Gastrocnemius medialis (tissue), 4 donors: ENCODE measurements around the gene CDC42. TPM values are rescaled to one million over a fixed set of nuclear protein-coding genes. Genes with fewer than 3 reads are reported as not detected.

Source experiments
- ATAC-seq, 2 donors: fragments of 150-250 bp; one replicate each; pipeline ENCODE4 v1.9.1; 2016
- DNase-seq, 2 donors: peaks; one replicate each; pipeline ENCODE4 v3.0.0-alpha.2; 2019
- H3K27ac ChIP-seq, 4 donors: fragments of 200-600 bp; sonication (generic); 1 replicate in 1 of 4; 2 replicates in 3 of 4; pipeline ENCODE4 v1.5.1; 2016 to 2018; ENCODE audit warnings: mild to moderate bottlenecking in 2 of 4, moderate library complexity in 1 of 4
- H3K27me3 ChIP-seq, 3 donors: fragments of 200-600 bp; sonication (generic) in 2 of 3; 1 replicate in 1 of 3; 2 replicates in 2 of 3; pipeline versions ENCODE4 v1.5.1 to v1.6.0; 2016 to 2019; ENCODE audit warnings: mild to moderate bottlenecking in 1 of 3, moderate library complexity in 1 of 3
- H3K36me3 ChIP-seq, 2 donors: fragments of 200-600 bp; sonication (generic) in 1 of 2; one replicate each; pipeline ENCODE4 v1.5.1; 2017 to 2018
- H3K4me1 ChIP-seq, 2 donors: fragments of 200-600 bp; sonication (generic) in 1 of 2; one replicate each; pipeline ENCODE4 v1.5.1; 2016 to 2017; ENCODE audit warnings: mild to moderate bottlenecking in 2 of 2
- H3K4me3 ChIP-seq, 4 donors: fragments of 200-600 bp; sonication (generic) in 3 of 4; 1 replicate in 1 of 4; 2 replicates in 3 of 4; pipeline ENCODE4 v1.5.1; 2016 to 2019; ENCODE audit warnings: mild to moderate bottlenecking in 2 of 4
- H3K9me3 ChIP-seq, 3 donors: fragments of 200-600 bp; sonication (generic) in 2 of 3; 1 replicate in 1 of 3; 2 replicates in 2 of 3; pipeline ENCODE4 v1.5.1; 2016 to 2019
- CTCF ChIP-seq, 5 experiments: fragments of 450-650 bp in 3 of 5; fragments of 200-600 bp in 2 of 5; sonication (generic) in 2 of 5; IDR thresholded peaks in 4 of 5; conservative IDR thresholded peaks in 1 of 5; 1 replicate in 4 of 5; 2 replicates in 1 of 5; pipeline ENCODE4 v1.5.1; 2016 to 2019; ENCODE audit warnings: antibody characterized with exemption in 5 of 5, mild to moderate bottlenecking in 3 of 5, moderate library complexity in 3 of 5
- POLR2A ChIP-seq, 2 donors: fragments of 450-650 bp; IDR thresholded peaks; one replicate each; pipeline ENCODE4 v1.6.1; 2017; ENCODE audit warnings: antibody characterized with exemption in 2 of 2, mild to moderate bottlenecking in 2 of 2, moderate library complexity in 2 of 2
- in situ Hi-C, 4 donors: fragments of 200-750 bp; cut with MboI; loops; one replicate each; pipeline versions ENCODE4 v1.15.0 to v1.8.0; 2017; ENCODE audit warnings: low sequenced_read_pairs in 4 of 4
- intact Hi-C: fragments of 100-400 bp; cut with DNase I; formaldehyde crosslinking; loops from one replicate; pipeline ENCODE4 v1.15.1; 2023; ENCODE audit warnings: low total_unique reads
- total RNA-seq, 4 donors: library from RNA; depleted of rRNA; stranded (reverse); fragments of >200 nt; gene quantifications; one replicate each; pipeline versions ENCODE4 v1.1.0 to v1.2.3, GENCODE V29; 2016

Gene CDC42
- total RNA-seq, 4 donors from 2014 or later, result 77.0 to 111 (median 108) TPM

DNA sequence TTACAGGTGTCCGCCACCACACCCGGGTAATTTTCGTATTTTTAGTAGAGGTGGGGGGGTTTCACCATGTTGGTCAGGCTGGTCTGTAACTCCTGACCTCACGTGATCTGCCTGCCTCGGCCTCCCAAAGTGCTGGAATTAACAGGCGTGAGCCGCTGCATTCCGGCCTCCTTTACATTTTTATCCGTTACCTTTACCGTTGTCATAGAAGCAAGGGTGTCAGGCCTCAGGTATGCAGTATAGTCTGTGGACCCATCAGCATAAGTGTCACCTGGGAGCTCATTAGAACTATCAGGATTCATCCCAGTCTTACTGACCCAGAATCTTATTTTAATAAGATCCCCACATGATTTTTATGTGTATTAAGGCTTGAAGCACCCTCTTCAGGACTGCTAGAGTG is 5.4 kb downstream of the CDC42 start:
- ATAC-seq, result no peak
- Histone ChIP-seq H3K4me1 (peaks cover 76 to 89% of the 10 kb centered on the region in 2 donors), H3K36me3 (no peaks in the 10 kb centered on the region), H3K27ac (peak overlapping the region in 3 of 4 donors; percentile 58 to 65 (median 61)), H3K9me3 (no peaks in the 10 kb centered on the region), H3K27me3 (no peaks in the 10 kb centered on the region), H3K4me3 (no peak overlapping the region)
- TF ChIP-seq POLR2A (IDR thresholded peaks at IDR 0.05) (no peak), CTCF (IDR thresholded peaks at IDR 0.05 in 4 of 5, conservative IDR thresholded peaks at IDR 0.05 in 1 of 5) (no peak)
- DNase-seq, result no peak
- in situ Hi-C loops, result no loop called here
- intact Hi-C loops, result no loop called here

DNA sequence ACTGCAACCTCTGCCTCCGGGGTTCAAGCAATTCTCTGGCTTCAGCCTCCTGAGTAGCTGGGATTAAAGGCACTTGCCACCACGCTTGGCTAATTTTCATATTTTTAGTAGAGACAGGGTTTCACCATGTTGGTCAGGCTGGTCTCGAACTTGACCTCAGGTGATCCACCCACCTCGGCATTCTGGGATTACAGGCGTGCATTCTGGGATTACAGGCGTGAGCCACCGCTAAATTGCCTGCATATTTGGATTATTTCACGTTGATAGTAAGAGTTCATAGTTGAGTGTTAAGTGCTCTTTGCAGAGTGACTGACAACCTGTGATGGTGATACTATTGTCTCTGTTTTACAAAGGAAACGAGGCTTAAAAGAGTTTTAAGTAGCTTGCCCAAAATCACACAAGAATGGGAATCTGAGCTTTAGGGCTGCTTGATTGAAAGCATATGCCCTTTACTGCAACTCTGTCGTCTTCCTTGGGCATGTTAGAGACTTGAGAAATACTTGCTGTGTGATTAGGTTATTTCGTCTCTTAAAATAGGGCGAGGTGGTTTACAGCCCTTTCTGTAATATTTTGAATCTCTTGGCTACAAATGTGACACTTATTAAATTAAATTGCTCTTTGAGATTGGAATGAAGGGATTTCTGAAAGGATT is 12.4 kb downstream of the CDC42 start:
- H3K27me3 ChIP-seq, result no peaks in the 10 kb centered on the region
- H3K36me3 ChIP-seq, result no peaks in the 10 kb centered on the region
- TF ChIP-seq POLR2A (IDR thresholded peaks at IDR 0.05) (no peak), CTCF (IDR thresholded peaks at IDR 0.05 in 4 of 5, conservative IDR thresholded peaks at IDR 0.05 in 1 of 5) (no peak)
- no peak overlapping the region for H3K4me3 ChIP-seq
- in situ Hi-C loops, result no loop called here
- peaks cover 88 to 98% of the 10 kb centered on the region in 2 donors for H3K4me1 ChIP-seq
- no peak overlapping the region for H3K27ac ChIP-seq
- H3K9me3 ChIP-seq, result no peaks in the 10 kb centered on the region
- intact Hi-C loops, result no loop called here
- DNase-seq (no peak), ATAC-seq (no peak)

DNA sequence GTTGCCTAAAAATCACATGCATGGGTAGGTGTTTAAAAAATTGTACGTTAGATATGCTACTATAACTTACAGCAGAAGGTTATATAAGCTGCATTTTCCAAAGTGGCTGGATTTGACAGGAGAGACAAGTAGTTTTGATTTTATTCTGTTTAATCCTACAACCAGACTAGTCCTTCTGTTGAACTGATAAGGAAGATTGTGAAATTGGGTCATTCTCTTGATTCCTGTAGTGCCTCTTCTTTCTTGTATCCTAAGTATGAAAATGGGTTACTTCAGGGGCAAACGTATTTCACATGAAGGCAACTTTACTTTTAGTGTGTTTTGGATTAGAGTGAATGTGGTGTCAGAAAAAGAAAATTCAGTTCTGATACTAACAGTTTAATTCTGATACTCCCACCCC is 19.0 kb downstream of the CDC42 start:
- intact Hi-C loops, result no loop called here
- Histone ChIP-seq H3K36me3 (no peaks in the 10 kb centered on the region), H3K27ac (no peak overlapping the region), H3K4me1 (peaks cover 75 to 81% of the 10 kb centered on the region in 2 donors), H3K27me3 (no peaks in the 10 kb centered on the region), H3K9me3 (no peaks in the 10 kb centered on the region), H3K4me3 (no peak overlapping the region)
- ATAC-seq (no peak), DNase-seq (no peak)
- TF ChIP-seq CTCF (IDR thresholded peaks at IDR 0.05 in 4 of 5, conservative IDR thresholded peaks at IDR 0.05 in 1 of 5) (no peak), POLR2A (IDR thresholded peaks at IDR 0.05) (no peak)
- in situ Hi-C loops, result no loop called here

DNA sequence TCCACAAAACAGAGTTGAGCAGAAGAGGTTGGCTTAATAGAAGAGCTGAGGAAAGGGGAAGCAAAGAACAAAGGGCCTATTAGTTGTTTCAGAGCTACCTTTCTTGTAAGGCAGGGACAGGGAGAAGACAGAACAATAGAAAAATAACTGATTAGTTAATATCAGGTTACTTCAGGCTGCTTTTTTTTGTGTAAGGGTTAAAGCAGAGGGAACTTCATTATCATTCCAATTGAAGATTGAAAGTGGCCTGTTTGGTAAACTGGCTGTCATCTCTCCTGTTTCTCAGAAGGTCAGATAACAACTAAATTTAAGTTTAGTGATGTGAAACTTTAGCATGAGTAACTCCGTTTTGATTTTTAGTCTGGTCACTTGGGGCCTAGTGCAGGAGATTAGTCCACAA is 22.3 kb downstream of the CDC42 start:
- H3K27me3 ChIP-seq, result no peaks in the 10 kb centered on the region
- TF ChIP-seq POLR2A (IDR thresholded peaks at IDR 0.05) (no peak), CTCF (IDR thresholded peaks at IDR 0.05 in 4 of 5, conservative IDR thresholded peaks at IDR 0.05 in 1 of 5) (no peak)
- no peak for DNase-seq
- no peak overlapping the region for H3K4me3 ChIP-seq
- in situ Hi-C loops (no loop called here), intact Hi-C loops (no loop called here)
- H3K27ac ChIP-seq, result peak overlapping the region in 3 of 4 donors; percentile 48 to 58 (median 48)
- peaks cover 0 to 10% of the 10 kb centered on the region in 2 donors for H3K36me3 ChIP-seq
- peaks cover 65 to 75% of the 10 kb centered on the region in 2 donors for H3K4me1 ChIP-seq
- peak in 1 of 2 donors; percentile 34 for ATAC-seq
- no peaks in the 10 kb centered on the region for H3K9me3 ChIP-seq

DNA sequence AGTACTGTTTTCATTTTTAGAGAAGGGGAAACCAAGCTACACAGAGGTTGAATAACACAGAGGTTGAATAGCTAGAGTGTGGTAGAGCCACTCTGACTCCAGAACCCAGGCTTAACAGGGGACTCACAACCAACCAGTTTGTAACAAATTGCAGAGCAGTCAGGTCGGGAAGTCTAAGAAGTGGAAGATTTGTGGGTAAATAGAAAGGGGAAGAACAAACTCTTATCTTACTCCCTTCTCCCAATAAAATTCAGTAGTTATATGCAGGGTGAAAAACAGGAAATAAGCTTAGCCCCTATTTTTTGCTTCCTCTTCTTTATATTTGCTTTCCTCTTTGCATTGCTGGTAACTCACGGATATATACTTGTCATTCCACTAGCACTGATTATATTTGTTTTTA is 23.2 kb downstream of the CDC42 start:
- no peak for ATAC-seq
- H3K36me3 ChIP-seq, result peaks cover 0 to 10% of the 10 kb centered on the region in 2 donors
- peak overlapping the region in 2 of 4 donors; percentile 48 to 58 for H3K27ac ChIP-seq
- in situ Hi-C loops (no loop called here), intact Hi-C loops (no loop called here)
- H3K4me3 ChIP-seq, result no peak overlapping the region
- DNase-seq, result no peak
- no peak for TF ChIP-seq POLR2A (IDR thresholded peaks at IDR 0.05)
- TF ChIP-seq CTCF (IDR thresholded peaks at IDR 0.05 in 4 of 5, conservative IDR thresholded peaks at IDR 0.05 in 1 of 5), result no peak
- H3K27me3 ChIP-seq, result no peaks in the 10 kb centered on the region
- H3K4me1 ChIP-seq, result peaks cover 63 to 72% of the 10 kb centered on the region in 2 donors
- no peaks in the 10 kb centered on the region for H3K9me3 ChIP-seq
